Neural cell (in vitro differentiated cells): ENCODE results near the gene TMCO4.

Experiments
- CTCF ChIP-seq: fragments of 450-650 bp; IDR thresholded peaks from 2 replicates; pipeline ENCODE4 v1.5.1; 2014; ENCODE audit warnings: antibody characterized with exemption, mild to moderate bottlenecking, moderate library complexity; ENCODE audit not compliant: poor library complexity, severe bottlenecking
- EZH2 ChIP-seq: fragments of 200-600, 300-800 bp; shearing (Covaris generic), sonication (generic); IDR thresholded peaks from 2 replicates; pipeline ENCODE4 v1.6.1; 2014; ENCODE audit warnings: antibody characterized with exemption, low read length, borderline replicate concordance, mild to moderate bottlenecking; ENCODE audit not compliant: insufficient read depth, poor library complexity, severe bottlenecking
- RAD21 ChIP-seq: fragments of 450-650 bp; conservative IDR thresholded peaks from 2 replicates; pipeline ENCODE4 v1.6.1; 2014; ENCODE audit warnings: antibody characterized with exemption, mild to moderate bottlenecking, moderate library complexity
- TAF1 ChIP-seq: IDR thresholded peaks from 2 replicates; pipeline ENCODE4 v1.6.1; 2012; ENCODE audit warnings: low read depth
- TF ChIP-seq, protein P1 (sequence below): IDR thresholded peaks from 2 replicates; pipeline ENCODE4 v1.6.1; 2012; ENCODE audit warnings: borderline replicate concordance

- no peak for TF ChIP-seq CTCF
- TF ChIP-seq EZH2 = no peak
- no peak for TF ChIP-seq RAD21
- no peak for TF ChIP-seq TAF1
- TF ChIP-seq, protein P1, sequence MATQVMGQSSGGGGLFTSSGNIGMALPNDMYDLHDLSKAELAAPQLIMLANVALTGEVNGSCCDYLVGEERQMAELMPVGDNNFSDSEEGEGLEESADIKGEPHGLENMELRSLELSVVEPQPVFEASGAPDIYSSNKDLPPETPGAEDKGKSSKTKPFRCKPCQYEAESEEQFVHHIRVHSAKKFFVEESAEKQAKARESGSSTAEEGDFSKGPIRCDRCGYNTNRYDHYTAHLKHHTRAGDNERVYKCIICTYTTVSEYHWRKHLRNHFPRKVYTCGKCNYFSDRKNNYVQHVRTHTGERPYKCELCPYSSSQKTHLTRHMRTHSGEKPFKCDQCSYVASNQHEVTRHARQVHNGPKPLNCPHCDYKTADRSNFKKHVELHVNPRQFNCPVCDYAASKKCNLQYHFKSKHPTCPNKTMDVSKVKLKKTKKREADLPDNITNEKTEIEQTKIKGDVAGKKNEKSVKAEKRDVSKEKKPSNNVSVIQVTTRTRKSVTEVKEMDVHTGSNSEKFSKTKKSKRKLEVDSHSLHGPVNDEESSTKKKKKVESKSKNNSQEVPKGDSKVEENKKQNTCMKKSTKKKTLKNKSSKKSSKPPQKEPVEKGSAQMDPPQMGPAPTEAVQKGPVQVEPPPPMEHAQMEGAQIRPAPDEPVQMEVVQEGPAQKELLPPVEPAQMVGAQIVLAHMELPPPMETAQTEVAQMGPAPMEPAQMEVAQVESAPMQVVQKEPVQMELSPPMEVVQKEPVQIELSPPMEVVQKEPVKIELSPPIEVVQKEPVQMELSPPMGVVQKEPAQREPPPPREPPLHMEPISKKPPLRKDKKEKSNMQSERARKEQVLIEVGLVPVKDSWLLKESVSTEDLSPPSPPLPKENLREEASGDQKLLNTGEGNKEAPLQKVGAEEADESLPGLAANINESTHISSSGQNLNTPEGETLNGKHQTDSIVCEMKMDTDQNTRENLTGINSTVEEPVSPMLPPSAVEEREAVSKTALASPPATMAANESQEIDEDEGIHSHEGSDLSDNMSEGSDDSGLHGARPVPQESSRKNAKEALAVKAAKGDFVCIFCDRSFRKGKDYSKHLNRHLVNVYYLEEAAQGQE = no peak
These were observed 99.5 kb downstream of the TMCO4 start for GRCh38 chr1:19700079-19700777.
